Fibroblast of peridontal ligament (primary cell): ENCODE data around the gene KRTAP9-7.

Experiments
- DNase-seq: peaks from one replicate; pipeline ENCODE4 v3.0.0-alpha.2; 2010; ENCODE audit errors: extremely low read depth

Gene KRTAP9-7

GRCh38 chr17:41271858-41272257 is 3.6 kb upstream of the KRTAP9-7 start:
- DNase-seq = no peak

GRCh38 chr17:41278176-41278955 is 2.9 kb downstream of the KRTAP9-7 start:
- peak; percentile 22 for DNase-seq

- DNase-seq = no peak
Observed at GRCh38 chr17:41284043-41284442, 8.5 kb downstream of the KRTAP9-7 start.

- DNase-seq = no peak
Observed at GRCh38 chr17:41284546-41284945, 9.0 kb downstream of the KRTAP9-7 start.

- no peak for DNase-seq
Observed at GRCh38 chr17:41287050-41287449, 11.6 kb downstream of the KRTAP9-7 start.

GRCh38 chr17:41294016-41294415 is 18.5 kb downstream of the KRTAP9-7 start:
- no peak for DNase-seq

GRCh38 chr17:41296846-41297245 is 21.3 kb downstream of the KRTAP9-7 start:
- DNase-seq = no peak

GRCh38 chr17:41298458-41299135 is 23.1 kb downstream of the KRTAP9-7 start:
- DNase-seq = no peak

GRCh38 chr17:41301204-41301790 is 25.8 kb downstream of the KRTAP9-7 start:
- DNase-seq = no peak

GRCh38 chr17:41301916-41302901 is 26.7 kb downstream of the KRTAP9-7 start, which contains the start of gene KRTAP29-1:
KRTAP29-1 (minus strand) TSS chr17:41302851; CDS start chr17:41302851, 0 bp downstream.
- no peak for DNase-seq

GRCh38 chr17:41302981-41303380 is 27.5 kb downstream of the KRTAP9-7 start:
- no peak for DNase-seq

- DNase-seq = no peak
Observed at GRCh38 chr17:41304091-41304490, 28.6 kb downstream of the KRTAP9-7 start.

GRCh38 chr17:41307647-41308046 is 32.1 kb downstream of the KRTAP9-7 start:
- peak; percentile 45 for DNase-seq

- no peak for DNase-seq
Observed at GRCh38 chr17:41308251-41308917, 32.9 kb downstream of the KRTAP9-7 start.

GRCh38 chr17:41308918-41309359 is 33.4 kb downstream of the KRTAP9-7 start, which contains the start of gene KRTAP16-1:
KRTAP16-1 (minus strand) TSS chr17:41309309; CDS start chr17:41309253, 56 bp downstream.
- no peak for DNase-seq

- DNase-seq = no peak
Observed at GRCh38 chr17:41311111-41311510, 35.6 kb downstream of the KRTAP9-7 start.

- DNase-seq = no peak
Observed at GRCh38 chr17:41315204-41315794, 39.8 kb downstream of the KRTAP9-7 start, which contains the start of gene KRTAP17-1. KRTAP17-1 (minus strand) TSS chr17:41315710; CDS start chr17:41315650, 60 bp downstream.

- no peak for DNase-seq
Observed at GRCh38 chr17:41315814-41316445, 40.4 kb downstream of the KRTAP9-7 start.

- no peak for DNase-seq
Observed at GRCh38 chr17:41318231-41318630, 42.7 kb downstream of the KRTAP9-7 start.
